NB4 (cell line): Measurements from ENCODE around the gene ZNF132.

ENCODE experiments used
- POLR2A ChIP-seq: IDR thresholded peaks from 2 replicates; pipeline ENCODE4 v1.6.1; 2011; ENCODE audit warnings: mild to moderate bottlenecking; ENCODE audit not compliant: insufficient read length; ENCODE audit errors: extremely low read depth
- TF ChIP-seq, protein P1 (sequence below): IDR thresholded peaks from one replicate; pipeline ENCODE4 v1.5.1; 2012; ENCODE audit warnings: low read depth, low read length
- TF ChIP-seq, protein P2 (sequence below): IDR thresholded peaks from 2 replicates; pipeline ENCODE4 v1.6.1; 2011; ENCODE audit warnings: low read depth, low read length

DNA sequence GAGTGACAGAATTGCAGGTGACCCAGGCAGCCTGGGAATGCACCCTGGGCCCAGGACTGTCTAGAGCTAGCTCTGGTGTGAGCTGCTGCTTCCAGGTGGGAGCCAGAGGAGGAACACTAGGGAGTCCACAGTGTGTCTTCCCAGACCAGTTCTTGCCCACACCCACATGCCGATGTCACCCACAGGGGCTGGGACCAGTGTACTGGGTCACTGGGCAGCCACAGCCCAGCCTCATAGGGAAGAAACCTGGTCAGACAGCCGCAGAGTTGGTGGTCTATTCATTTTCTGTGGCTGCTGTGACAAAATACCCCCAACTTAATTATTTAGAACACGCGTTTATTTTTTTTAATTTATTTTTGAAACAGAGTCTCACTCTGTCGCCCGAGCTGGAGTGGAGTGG lies 41.4 kb downstream of the ZNF132 start:
- TF ChIP-seq, protein P1, sequence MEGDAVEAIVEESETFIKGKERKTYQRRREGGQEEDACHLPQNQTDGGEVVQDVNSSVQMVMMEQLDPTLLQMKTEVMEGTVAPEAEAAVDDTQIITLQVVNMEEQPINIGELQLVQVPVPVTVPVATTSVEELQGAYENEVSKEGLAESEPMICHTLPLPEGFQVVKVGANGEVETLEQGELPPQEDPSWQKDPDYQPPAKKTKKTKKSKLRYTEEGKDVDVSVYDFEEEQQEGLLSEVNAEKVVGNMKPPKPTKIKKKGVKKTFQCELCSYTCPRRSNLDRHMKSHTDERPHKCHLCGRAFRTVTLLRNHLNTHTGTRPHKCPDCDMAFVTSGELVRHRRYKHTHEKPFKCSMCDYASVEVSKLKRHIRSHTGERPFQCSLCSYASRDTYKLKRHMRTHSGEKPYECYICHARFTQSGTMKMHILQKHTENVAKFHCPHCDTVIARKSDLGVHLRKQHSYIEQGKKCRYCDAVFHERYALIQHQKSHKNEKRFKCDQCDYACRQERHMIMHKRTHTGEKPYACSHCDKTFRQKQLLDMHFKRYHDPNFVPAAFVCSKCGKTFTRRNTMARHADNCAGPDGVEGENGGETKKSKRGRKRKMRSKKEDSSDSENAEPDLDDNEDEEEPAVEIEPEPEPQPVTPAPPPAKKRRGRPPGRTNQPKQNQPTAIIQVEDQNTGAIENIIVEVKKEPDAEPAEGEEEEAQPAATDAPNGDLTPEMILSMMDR: no peak
- TF ChIP-seq POLR2A: no peak
- TF ChIP-seq, protein P2, sequence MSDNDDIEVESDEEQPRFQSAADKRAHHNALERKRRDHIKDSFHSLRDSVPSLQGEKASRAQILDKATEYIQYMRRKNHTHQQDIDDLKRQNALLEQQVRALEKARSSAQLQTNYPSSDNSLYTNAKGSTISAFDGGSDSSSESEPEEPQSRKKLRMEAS: no peak
